Neural cell (in vitro differentiated cells): Measurements from ENCODE around the gene MTG1.
"Not testable (repeated sequence)": the region's sequence is repeated elsewhere in the genome, so short reads cannot be mapped to it uniquely, and the experiment has no call there.

ENCODE experiments used
- CTCF ChIP-seq: fragments of 450-650 bp; IDR thresholded peaks from 2 replicates; pipeline ENCODE4 v1.5.1; 2014; ENCODE audit warnings: antibody characterized with exemption, mild to moderate bottlenecking, moderate library complexity; ENCODE audit not compliant: poor library complexity, severe bottlenecking
- EP300 ChIP-seq: fragments of 450-650 bp; conservative IDR thresholded peaks from 2 replicates; pipeline ENCODE4 v1.6.1; 2014; ENCODE audit warnings: antibody characterized with exemption, mild to moderate bottlenecking, moderate library complexity; ENCODE audit not compliant: poor library complexity, severe bottlenecking
- EZH2 ChIP-seq: fragments of 200-600, 300-800 bp; shearing (Covaris generic), sonication (generic); IDR thresholded peaks from 2 replicates; pipeline ENCODE4 v1.6.1; 2014; ENCODE audit warnings: antibody characterized with exemption, low read length, borderline replicate concordance, mild to moderate bottlenecking; ENCODE audit not compliant: insufficient read depth, poor library complexity, severe bottlenecking
- POLR2AphosphoS5 ChIP-seq: IDR thresholded peaks from 2 replicates; pipeline ENCODE4 v1.6.1; 2012
- SMC3 ChIP-seq: fragments of 450-650 bp; conservative IDR thresholded peaks from 2 replicates; pipeline ENCODE4 v1.6.1; 2014; ENCODE audit warnings: antibody characterized with exemption, mild to moderate bottlenecking, moderate library complexity; ENCODE audit not compliant: poor library complexity
- TAF1 ChIP-seq: IDR thresholded peaks from 2 replicates; pipeline ENCODE4 v1.6.1; 2012; ENCODE audit warnings: low read depth
- TF ChIP-seq, protein P1 (sequence below): IDR thresholded peaks from 2 replicates; pipeline ENCODE4 v1.6.1; 2012; ENCODE audit warnings: borderline replicate concordance

DNA sequence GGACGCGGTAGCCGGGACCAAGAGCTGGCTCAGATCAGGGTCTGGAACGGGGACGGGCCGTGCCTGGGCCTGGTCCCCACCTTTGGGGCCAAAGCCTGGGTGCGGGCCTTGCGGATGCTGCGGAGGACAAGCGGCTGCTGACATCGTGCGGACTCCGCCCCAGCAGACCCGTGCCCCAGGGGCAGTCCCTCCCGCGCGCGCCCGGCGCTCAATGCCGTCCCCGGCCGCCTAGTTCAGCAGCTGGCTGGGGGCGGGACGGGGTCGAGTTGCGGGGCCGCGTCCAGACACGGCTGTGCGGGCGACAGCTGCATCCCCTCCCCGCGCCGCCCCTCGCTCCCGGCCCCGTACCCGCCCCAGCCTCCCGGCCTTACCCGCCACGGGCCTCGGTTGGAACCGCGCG is 30.1 kb downstream of the MTG1 start:
- not testable (repeated sequence) for TF ChIP-seq TAF1, SMC3, CTCF, EZH2, EP300, POLR2AphosphoS5
- TF ChIP-seq, protein P1, sequence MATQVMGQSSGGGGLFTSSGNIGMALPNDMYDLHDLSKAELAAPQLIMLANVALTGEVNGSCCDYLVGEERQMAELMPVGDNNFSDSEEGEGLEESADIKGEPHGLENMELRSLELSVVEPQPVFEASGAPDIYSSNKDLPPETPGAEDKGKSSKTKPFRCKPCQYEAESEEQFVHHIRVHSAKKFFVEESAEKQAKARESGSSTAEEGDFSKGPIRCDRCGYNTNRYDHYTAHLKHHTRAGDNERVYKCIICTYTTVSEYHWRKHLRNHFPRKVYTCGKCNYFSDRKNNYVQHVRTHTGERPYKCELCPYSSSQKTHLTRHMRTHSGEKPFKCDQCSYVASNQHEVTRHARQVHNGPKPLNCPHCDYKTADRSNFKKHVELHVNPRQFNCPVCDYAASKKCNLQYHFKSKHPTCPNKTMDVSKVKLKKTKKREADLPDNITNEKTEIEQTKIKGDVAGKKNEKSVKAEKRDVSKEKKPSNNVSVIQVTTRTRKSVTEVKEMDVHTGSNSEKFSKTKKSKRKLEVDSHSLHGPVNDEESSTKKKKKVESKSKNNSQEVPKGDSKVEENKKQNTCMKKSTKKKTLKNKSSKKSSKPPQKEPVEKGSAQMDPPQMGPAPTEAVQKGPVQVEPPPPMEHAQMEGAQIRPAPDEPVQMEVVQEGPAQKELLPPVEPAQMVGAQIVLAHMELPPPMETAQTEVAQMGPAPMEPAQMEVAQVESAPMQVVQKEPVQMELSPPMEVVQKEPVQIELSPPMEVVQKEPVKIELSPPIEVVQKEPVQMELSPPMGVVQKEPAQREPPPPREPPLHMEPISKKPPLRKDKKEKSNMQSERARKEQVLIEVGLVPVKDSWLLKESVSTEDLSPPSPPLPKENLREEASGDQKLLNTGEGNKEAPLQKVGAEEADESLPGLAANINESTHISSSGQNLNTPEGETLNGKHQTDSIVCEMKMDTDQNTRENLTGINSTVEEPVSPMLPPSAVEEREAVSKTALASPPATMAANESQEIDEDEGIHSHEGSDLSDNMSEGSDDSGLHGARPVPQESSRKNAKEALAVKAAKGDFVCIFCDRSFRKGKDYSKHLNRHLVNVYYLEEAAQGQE: not testable (repeated sequence)
